Inferior parietal cortex (tissue), 1 donor: ENCODE results near the gene LRRC8B.

Source experiments
- DNase-seq: peaks from one replicate; pipeline ENCODE4 v3.0.0-alpha.2; 2016; ENCODE audit errors: extremely low spot score

The LRRC8B gene

DNA sequence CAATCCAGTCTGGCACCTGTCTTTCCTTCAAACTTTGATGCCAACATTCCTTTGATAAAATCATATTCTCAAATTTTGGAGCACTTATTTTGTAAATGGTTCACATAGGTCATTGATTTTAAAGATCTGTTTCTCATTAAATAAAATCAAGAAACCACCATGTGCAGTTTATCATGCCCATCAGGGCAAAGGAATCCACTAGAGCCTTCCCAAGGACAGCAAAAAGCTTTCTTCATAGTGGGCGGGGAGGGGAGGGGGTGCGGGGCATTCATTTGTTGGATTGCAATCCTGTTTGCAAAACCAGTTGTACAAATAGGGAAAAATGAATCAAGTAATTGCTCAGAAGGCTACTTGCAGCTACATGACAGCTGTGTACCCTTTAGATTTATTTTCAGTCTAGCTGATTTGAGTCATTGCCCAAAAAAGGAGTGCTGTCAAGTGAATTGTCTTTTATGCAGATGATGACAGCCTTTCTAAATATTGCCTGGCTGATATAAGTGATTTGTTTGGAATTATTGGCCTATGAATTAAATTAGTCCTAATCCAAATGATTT, 23.0 kb downstream of the LRRC8B start:
- no peak for DNase-seq

DNA sequence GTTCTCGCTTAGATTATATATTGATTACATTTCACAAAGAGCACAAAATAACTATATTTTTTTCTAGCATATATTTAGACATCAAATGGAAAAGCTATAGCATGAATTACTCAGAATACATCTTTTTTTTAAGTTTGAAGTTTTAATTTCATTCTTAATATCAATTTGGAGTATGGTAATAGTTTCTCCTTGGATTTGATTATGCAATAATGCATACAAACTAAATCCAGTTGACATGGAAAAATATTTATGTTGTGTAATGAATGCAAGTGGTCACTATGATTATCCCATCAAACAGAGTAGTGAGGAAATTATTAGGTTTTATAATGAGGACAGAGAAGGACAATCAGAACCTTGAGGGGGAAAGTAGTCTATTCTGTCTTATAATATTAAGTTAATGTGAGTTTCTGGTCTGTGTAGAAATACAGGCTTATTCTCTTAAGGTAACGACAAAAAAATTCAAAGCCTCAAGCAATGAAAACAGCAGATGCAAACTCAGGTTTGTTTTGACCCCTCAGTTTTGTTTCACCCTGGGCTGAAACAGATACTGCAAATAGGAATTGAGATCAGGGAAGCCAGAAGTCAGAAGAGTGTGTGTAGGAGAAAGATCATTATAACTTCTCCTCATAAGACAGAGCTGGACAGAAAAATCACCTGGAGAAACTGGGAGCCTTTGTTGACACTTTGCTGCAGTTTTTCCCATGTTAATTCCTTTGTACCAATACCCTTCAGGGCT, 23.7 kb downstream of the LRRC8B start:
- DNase-seq: no peak

DNA sequence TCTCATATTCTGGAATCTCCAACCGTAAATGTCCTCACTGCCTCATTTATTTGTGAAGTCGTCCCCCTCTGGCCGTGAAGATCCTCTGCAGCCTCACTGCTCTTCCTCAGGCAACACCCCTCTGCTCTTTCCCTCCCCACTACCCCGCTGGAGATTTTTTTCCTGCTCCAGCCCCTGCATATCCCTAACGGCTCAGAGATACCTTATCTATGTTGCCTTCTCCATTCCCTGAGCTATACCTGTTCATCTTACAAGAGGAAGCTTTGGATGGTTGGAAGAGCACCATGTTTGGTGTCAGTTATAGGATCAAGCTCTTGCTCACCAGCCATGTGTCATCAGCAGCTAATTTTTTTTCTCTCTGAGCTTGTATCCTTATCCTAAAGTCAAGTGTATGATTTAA, 26.4 kb downstream of the LRRC8B start:
- no peak for DNase-seq

DNA sequence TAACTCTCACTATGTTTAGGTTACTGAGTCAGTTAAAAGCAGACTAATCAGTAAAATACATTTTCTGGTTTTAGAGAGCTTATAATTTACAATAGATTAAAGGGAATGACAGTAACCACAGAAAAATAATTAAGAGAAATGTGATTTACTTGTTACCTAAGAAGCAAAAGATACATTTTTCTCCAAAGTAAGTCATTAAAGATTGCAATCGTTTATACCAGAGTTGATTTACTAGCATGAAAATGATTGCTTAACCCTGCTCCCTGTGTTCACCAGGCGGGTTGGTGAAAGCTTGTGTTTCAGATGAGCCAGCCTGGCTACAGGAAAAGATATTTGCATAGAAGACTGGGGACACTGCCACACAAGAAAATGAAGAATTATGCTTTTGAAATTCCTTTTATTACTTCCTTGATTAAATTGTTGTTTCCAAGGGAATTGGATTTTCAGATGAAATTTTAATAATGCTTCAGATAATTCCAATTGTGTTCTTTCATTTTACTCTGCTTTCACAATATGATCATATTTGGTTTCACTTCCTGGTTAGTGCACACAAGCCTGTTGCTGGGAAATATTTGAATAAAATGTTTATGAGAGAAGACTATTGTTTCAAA, 27.9 kb downstream of the LRRC8B start:
- no peak for DNase-seq

DNA sequence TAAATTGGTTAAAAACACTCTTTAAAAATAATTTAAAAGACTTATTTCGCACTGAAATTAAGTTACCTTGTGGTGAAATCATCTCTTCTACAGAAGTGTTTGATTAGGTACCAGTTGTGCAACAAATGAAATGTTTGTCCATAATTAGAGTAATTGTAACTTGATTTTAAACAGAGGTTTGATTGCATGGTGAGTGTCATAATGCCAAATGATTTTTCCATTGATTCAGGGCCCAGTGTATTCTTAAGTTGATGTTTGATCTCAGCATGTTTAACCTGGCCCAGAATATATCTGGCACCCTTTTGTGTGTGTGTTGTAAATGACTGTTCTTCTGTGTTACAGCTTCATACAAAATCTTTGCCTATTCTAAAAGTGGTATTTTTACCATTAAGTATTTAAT, 28.5 kb downstream of the LRRC8B start:
- DNase-seq: no peak

DNA sequence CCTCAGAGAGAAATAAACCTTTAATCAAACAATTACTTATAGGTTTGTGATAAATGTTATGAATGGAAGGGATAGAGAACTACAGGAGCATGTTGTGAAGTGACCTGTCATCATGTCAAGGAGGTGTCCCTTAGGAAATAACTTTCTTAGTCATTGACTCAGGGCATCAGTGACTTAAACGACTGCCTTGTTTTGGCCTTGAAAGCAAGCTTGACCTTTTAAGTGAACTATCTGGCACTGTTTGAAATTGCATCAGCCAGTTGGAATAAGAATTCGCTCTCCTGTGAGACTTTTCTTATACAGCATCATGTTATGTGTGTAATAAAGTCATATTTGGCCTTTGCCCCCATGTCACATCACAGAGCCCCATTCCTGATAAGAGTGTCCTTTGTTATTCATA, 30.9 kb downstream of the LRRC8B start:
- no peak for DNase-seq

DNA sequence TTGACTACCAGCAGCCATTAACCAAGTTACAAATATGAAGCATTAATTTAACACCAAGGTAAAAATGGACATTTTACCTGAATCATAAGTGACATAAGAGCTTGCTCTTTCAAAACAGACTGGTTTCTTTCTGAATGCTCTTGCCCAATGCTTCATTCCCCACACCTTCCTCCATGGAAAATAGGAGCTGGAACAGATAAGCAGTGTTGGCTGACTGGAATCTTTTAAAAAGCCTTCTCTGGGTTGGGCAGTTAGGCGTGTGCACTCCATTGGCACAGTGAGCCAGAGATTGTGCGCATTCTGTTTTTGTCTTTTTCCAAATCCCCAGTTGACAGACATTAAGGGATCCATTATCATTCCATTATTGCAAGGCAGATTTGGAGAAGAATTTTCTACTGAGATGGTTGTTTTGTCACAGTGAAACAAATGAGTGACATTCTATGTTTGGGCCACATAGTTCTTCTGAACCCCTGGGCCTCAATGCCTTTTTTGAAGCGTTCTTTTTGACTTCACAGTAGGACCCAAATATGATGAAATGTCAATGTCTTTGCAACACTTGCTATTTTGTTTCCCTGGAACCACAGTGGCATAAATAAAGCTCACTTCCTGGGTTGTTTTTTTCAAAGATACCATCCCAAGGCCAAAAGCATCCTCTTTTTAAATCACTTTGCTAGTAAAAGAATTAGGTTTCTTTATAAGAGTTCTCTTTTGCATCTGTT, 32.3 kb downstream of the LRRC8B start:
- DNase-seq: no peak

DNA sequence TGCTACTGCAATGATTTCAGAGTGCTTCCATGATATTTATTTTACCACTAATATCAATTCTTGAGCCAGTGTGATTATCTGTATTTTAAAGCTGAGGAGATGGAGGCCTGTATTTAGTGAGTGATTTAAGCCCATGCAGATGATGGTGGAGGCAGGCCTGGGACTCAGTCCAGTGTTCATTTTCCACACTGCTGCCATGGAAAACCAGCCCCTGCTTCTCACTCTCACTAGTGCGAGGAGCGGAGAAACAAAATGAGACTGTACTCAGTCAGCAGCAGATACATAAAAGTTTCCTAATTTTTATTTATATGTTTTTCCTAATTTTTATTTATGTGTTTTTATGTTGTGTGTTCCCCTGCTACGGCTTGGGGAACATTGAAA, 32.8 kb downstream of the LRRC8B start:
- no peak for DNase-seq

DNA sequence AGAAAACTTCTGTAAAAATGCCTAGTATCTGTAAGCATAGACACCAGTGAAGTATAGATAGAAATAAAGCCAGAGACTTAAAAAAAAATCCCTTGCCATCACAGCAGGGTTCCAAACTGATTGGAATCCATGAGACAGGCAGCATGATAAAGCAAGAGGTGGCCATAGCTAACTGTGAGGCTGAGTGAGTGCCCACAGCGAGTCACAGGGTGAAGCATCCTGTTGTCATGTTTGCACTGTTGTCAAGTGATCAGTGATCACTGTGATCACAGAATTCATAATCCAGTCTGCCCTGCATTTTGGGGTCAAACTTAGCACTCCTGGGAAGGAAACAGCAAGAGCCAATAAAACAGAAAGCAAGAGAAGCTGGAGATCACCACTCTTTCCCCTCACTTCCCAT, 33.3 kb downstream of the LRRC8B start:
- no peak for DNase-seq

DNA sequence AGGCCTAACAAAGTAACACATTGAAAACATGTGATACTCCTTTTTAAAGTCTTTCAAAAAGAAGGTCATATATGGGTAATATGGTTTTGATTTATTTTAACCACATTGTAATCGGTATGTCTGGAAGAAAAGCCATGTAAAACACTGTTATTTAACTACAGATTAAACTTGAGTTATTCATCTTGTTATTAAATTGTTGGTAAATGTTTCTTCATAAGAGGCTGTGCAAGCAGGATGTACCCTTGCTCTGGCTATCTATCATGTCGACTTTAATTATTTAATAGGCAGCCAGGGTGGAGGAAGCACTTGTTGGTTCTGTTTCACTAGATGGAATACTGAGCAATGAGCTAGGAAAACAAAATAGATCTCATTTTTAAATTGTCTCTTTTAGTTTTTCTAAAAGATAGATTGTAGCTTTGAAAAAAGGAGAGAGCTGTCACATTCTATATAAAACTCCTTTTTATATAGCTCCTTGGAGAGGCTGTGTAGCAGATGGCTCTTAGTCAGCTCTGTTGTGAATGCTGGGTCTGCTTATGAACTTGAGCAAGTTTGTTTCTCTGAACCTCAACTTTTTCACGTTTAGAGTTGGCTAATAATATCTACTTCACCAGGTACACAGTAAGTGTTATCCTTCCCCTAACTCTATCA, 39.5 kb downstream of the LRRC8B start:
- DNase-seq: no peak

DNA sequence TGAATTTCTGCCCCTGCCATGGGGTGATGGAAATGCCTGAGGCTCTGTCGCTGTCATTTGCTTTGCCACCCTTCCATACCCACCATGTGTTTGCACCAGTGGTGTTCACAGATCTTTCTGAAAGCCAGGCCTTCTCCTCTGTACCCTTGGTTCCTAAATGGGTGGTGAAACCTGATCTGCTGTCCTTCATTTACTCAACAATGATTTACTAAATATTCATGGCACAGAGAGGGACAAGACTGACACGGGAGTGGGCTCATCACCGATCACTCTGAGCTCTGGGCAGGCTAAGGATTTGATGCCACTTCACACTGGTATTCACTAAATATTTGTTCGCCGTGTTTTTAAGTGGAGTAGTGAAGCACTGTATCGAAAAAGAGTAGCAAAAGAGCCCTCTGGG, 40.9 kb downstream of the LRRC8B start:
- no peak for DNase-seq

DNA sequence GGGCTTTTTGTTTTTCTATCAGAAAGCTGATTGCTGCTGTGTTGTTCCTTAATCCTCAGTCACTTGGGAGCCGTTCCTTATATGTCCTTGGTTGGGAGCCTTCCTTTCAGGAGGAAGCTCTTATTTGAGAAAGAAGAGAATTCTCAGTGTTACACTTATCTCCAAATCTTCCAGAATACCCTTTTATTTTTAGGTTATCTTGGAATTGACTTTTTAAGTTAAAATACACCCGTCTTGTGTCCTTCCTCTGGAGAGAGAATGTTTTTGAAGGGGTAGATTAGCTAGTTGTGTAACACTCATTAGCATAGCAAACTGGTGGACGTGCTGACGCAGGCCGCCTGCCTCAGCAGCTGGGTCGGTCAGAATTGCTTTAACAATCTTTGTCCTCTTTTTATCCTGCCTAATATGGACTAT, 42.1 kb downstream of the LRRC8B start:
- DNase-seq: peak; percentile 85

DNA sequence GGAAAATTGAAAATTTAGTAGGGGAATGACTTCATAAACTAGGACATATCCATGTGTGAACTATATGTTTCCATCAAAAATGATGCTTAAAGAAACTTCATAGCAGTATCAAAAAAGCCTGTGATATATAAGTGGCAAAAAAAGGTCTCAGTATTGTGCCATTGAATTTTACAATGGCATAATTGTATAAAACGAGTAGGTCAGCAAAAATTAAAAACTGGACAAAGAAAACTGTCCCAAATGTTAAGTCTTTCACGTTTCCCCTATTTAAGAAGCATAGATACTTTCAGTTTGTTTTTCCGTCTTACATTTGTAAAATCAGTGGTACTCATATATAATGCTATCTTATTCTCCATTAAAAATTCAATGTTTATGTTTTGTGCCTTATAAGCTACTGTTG, 43.2 kb downstream of the LRRC8B start:
- no peak for DNase-seq

DNA sequence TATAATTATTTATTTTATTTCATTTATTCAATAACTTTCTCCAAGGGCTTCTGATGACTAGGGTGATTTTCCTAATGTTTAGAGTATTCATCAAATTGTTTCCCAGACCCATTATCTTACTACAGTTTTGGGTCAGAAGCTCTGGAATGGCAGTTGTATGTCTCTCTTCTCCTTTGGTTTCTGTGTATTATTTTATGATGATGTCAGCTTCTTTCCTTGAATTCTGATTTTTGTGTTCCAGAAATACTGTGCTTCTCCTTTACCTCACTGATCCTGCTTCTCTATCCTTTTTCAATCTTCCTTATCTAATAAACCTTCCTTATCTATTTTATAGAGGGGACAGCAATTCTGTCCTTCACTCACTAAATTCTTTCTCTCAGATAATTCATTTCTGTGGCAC, 48.8 kb downstream of the LRRC8B start:
- DNase-seq: no peak

DNA sequence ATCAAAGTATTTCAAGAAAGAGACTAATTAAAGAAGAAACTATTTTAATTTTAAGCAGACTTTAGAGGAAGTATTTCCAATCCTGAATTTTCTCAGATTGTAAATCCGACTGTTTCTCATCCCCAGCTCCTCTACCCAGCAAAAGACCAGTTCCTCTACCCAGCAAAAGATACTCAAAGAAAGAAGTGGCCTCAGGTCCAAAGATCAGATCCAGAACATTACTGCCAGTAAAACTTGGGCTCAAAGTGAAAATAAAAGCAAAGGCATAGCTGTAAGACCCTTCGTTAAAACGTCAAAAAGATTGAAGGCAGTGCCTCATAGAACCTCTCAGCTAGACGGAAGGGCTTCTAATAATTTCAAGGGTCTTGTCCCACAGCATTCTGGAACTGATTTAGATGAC, 50.0 kb downstream of the LRRC8B start:
- no peak for DNase-seq

DNA sequence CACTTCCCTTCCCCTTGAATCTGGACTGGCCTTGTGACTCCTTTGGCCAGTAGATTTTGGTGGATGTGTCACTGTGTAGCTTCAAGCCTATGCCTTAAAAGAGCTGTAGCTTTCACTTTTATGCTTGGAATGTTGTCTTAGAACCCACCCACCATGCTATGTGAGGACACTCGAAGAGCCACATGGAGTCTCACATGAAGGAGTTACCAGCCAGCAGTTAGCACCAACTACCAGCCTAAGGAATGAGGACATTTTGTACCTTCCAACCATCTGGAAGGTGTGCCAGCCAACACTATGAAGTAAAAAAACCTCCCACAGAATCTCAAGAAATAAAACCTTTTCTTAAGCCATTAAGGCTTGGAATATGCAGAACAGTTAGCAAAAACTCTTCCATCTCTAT, 50.6 kb downstream of the LRRC8B start:
- DNase-seq: peak; percentile 76

DNA sequence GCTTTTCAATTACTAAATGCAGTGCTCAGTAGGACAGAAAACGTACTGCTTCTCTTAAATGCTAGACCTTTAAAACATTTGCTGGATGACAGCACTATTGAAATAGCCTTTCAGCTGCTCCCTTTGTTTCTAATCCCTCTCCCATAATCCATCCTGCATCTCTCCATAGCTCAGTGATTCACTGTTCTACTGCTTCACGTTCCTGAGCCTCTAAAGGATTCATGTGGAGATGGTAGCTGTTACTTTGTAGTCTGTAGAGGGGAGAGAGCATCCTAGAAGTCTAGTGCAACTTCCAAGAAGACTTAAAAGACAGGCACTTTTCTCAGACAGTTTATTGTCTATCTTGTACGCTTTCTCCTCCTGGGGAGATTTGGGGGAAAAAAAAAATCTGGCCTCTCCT, 51.4 kb downstream of the LRRC8B start:
- no peak for DNase-seq

DNA sequence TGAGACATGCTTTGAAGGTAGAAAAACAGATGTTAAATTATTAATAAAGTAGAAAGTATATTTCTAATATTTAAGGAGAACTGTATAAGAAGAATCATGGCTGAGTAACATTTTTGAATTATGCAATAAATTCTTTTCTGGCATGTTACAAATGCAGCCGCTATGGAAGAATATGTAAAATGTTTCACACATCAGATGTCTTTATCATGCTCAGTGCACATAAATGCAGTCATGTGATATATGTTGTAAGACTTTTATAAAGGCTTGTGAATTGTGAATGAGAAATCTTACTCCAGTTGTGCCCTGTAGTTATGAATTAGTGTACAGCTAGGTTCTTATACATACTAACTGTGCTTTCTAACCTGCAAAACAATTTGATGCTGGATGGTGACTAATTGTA, 53.5 kb downstream of the LRRC8B start:
- no peak for DNase-seq

DNA sequence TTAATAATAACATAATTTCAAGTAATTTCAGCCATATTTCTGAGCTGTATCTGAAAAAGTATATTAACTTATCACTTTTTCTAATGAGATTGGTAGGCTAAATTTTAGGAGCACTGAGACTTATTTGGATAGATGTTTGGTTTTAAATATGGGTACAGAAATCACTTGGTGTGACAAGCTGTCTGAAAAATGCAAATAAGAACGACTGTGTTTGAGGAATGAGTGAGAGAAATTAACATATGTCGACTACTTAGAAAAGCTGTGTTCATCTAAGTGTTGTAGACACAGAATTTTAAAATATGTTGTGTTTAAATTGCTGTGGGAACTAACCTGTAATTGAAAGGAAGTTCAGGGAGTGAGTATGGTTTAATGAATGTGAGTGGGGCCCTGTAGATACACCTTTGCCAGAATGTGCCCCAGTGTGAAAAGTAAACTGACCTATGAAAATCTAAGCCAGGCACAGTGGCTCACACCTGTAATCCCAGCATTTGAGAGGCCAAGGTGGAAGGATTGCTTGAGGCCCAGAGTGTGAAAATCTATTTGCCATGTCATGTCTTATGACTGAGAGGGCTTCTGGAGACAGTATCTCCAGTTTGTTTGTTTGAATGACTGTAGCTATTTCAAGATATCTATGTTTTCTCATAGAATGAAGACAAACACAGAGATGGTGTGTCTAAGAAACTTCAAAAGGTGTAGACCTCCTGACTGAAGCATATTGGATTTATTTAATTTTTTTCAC, 54.5 kb downstream of the LRRC8B start:
- DNase-seq: no peak

DNA sequence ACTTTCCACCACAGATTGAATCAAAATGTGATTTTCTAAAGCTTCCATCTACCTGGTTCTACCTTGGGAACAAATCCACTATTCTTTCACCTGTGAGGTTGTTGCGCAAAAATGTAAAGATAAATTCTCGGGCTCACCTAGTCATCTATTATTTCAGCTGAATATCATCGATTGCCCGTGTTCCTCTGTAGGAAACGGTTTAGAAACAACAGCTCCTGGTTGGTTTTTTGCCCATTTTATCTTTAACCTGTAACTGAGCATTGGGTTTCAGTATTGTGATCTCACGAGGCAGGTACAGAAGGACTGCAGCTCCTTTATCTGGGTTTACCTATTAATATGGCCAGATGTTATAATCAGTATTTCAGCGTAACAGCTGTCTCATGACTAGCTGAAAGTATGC, 55.4 kb downstream of the LRRC8B start:
- DNase-seq: no peak

DNA sequence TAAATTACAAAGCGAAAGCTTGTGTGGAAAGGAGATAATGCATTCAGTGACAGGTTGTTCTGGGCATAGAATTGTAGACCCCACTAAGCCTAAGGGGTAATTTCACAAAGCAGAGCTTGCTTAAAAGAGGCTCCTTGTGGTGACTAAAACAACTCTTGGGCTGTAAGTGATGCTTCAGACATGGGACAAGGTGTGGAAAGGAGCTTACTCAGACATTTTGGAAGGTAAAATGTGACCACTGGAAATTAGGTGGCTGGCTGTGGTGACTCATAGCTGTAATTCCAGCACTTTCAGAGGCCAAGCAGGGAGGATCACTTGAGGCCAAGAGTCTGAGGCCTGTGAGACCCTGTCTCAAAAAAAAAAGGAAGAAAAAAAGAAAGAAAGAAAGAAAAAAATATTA, 57.2 kb downstream of the LRRC8B start:
- DNase-seq: no peak

DNA sequence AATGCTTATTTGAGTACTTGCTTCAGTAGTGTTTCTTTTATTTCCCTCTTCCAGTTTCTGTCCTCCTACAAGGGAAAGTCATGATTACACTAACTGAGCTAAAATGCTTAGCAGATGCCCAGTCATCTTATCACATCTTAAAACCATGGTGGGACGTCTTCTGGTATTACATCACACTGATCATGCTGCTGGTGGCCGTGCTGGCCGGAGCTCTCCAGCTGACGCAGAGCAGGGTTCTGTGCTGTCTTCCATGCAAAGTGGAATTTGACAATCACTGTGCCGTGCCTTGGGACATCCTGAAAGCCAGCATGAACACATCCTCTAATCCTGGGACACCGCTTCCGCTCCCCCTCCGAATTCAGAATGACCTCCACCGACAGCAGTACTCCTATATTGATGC, 57.9 kb downstream of the LRRC8B start:
- no peak for DNase-seq
